Measurements from ENCODE around the gene PGAP2. TPM values are rescaled to one million over a fixed set of nuclear protein-coding genes. Genes with fewer than 3 reads are reported as not detected.
"Not testable (repeated sequence)": the region's sequence is repeated elsewhere in the genome, so short reads cannot be mapped to it uniquely, and the experiment has no call there.

The PGAP2 gene
- total and polyA plus RNA-seq, 2 of the 13 experiments (the other 11 are each of a cell fraction or from before 2014, with no cell fraction given) = 21.5 to 47.8 TPM

- TF ChIP-seq ZNF607 (CRISPR knock-in tag; IDR thresholded peaks at IDR 0.05; ENCODE audit: borderline replicate concordance) (no peak), ZNF317 (CRISPR knock-in tag; IDR thresholded peaks at IDR 0.05) (no peak), USF2 (IDR thresholded peaks at IDR 0.05; ENCODE audit: low read depth, low read length) (no peak), USF2 (CRISPR knock-in tag; IDR thresholded peaks at IDR 0.05; ENCODE audit: borderline replicate concordance) (no peak), ZNF564 (CRISPR knock-in tag; IDR thresholded peaks at IDR 0.05) (no peak), SMAD1 (CRISPR knock-in tag; IDR thresholded peaks at IDR 0.05; ENCODE audit: borderline replicate concordance, low read depth) (no peak)
These were observed 44.1 kb upstream of the PGAP2 start (continued) for GRCh38 chr11:3764266-3764665.

DNA sequence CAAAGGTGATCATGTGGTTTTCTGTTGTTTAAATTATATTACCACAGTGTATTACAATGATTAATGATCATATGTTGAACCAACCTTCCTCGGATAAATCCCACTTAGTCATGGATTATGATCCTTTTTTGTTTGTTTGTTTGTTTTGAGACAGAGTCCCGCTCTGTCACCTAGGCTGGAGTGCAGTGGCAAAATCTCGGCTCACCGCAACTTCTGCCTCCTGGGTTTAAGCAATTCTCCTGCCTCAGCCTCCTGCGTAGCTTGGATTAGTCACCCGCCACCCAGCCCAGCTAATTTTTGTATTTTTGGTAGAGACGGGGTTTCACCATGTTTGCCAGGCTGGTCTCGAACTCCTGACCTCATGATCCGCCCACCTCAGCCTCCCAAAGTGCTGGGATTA is 41.5 kb upstream of the PGAP2 start:
- POLR2A ChIA-PET; BruUV-seq (replicated peaks); in situ Hi-C loops (cut with HindIII; ENCODE audit: extremely low pct_ligation_motif_present, low pct_unique_long_range_greater_than_20kb): not testable (repeated sequence)

More for the DNA sequence above, 41.5 kb upstream of the PGAP2 start:
- intact Hi-C loops (cut with micrococcal nuclease; ENCODE audit: unreplicated experiment); H3K27me3 ChIP-seq (ENCODE audit: control insufficient read depth in 1 of 2, insufficient read depth in 2 of 2, low read length in 2 of 2); H3K9me3 ChIP-seq (ENCODE audit: low read length); H2AFZ ChIP-seq (ENCODE audit: low read length); H3K9ac ChIP-seq (ENCODE audit: insufficient read depth, low read depth, low read length); H3K27ac ChIP-seq (ENCODE audit: extremely low read length, insufficient read depth, low read length); H4K20me1 ChIP-seq (ENCODE audit: insufficient read depth, low read length); H3K4me1 ChIP-seq (ENCODE audit: insufficient read depth, low read length); ATAC-seq; H3K4me2 ChIP-seq (ENCODE audit: low read depth, low read length); CTCF ChIA-PET (ENCODE audit: low intra/inter-chr PET ratio, low total read pairs); H3K79me2 ChIP-seq (ENCODE audit: insufficient read depth, low read length); DNase-seq (ENCODE audit: low spot score); FAIRE-seq; H3K4me3 ChIP-seq (replicated peaks in 1 of 3; ENCODE audit: insufficient read depth in 1 of 3, low read depth in 2 of 3, low read length in 3 of 3): not testable (repeated sequence)
- WGBS (ENCODE audit: low lambda C conversion rate) = 94% methylated on average over 9 of the region's 9 CpGs
- peaks cover 19 to 94% of the 10 kb centered on the region in 2 experiments for H3K36me3 ChIP-seq (replicated peaks in 1 of 2; ENCODE audit: control insufficient read depth in 1 of 2, insufficient read depth in 2 of 2, low read length in 2 of 2)

All from HepG2 (cell line).